H9 (cell line): ENCODE data around the gene NCBP2L. TPM values are rescaled to one million over a fixed set of nuclear protein-coding genes. Genes with fewer than 3 reads are reported as not detected.
"Not testable (repeated sequence)": the region's sequence is repeated elsewhere in the genome, so short reads cannot be mapped to it uniquely, and the experiment has no call there.

Experiments used
- DNase-seq: peaks from one replicate; pipeline ENCODE4 v3.0.0-alpha.2; 2017
- H2AFZ ChIP-seq: one replicate; pipeline ENCODE4 v1.6.1; 2013; ENCODE audit warnings: mild to moderate bottlenecking, low read length, control low read depth, moderate library complexity
- H2AK5ac ChIP-seq: 2 replicates; pipeline ENCODE4 v1.6.1; 2013; ENCODE audit warnings: low read length, control low read depth, mixed read lengths; ENCODE audit not compliant: insufficient read length
- H2BK120ac ChIP-seq: one replicate; pipeline ENCODE4 v1.6.1; 2013; ENCODE audit warnings: low read depth, mild to moderate bottlenecking, low read length, control low read depth, inconsistent platforms; ENCODE audit not compliant: poor library complexity, severe bottlenecking
- H2BK12ac ChIP-seq: 2 replicates; pipeline ENCODE4 v1.6.1; 2013; ENCODE audit warnings: low read length, control low read depth, mixed read lengths, low read depth; ENCODE audit not compliant: insufficient read length
- H2BK15ac ChIP-seq: 2 replicates; pipeline ENCODE4 v1.6.1; 2013; ENCODE audit warnings: low read depth, low read length, control low read depth
- H2BK20ac ChIP-seq: one replicate; pipeline ENCODE4 v1.6.1; 2013; ENCODE audit warnings: low read depth, mild to moderate bottlenecking, low read length, control low read depth, inconsistent platforms; ENCODE audit not compliant: poor library complexity, severe bottlenecking
- H2BK5ac ChIP-seq: 2 replicates; pipeline ENCODE4 v1.6.1; 2013; ENCODE audit warnings: low read length, control low read depth, mixed read lengths; ENCODE audit not compliant: insufficient read length
- H3K14ac ChIP-seq: 2 replicates; pipeline ENCODE4 v1.6.1; 2013; ENCODE audit warnings: low read length, control low read depth; ENCODE audit not compliant: insufficient read depth
- H3K18ac ChIP-seq: 2 replicates; pipeline ENCODE4 v1.6.1; 2013; ENCODE audit warnings: low read depth, mild to moderate bottlenecking, mixed read lengths, low read length, control low read depth; ENCODE audit not compliant: insufficient read length
- H3K23ac ChIP-seq: 2 replicates; pipeline ENCODE4 v1.6.1; 2013; ENCODE audit warnings: low read length, control low read depth, mixed read lengths, low read depth; ENCODE audit not compliant: insufficient read length
- H3K23me2 ChIP-seq: 2 replicates; pipeline ENCODE4 v1.6.1; 2013; ENCODE audit warnings: low read depth, mild to moderate bottlenecking, mixed read lengths, low read length, control low read depth; ENCODE audit not compliant: insufficient read length, poor library complexity, severe bottlenecking
- H3K27ac ChIP-seq: 2 replicates; pipeline ENCODE4 v1.5.1; 2013; ENCODE audit warnings: low read length, control low read depth, mixed read lengths, low read depth; ENCODE audit not compliant: insufficient read length
- H3K27me3 ChIP-seq: 2 replicates; pipeline ENCODE4 v1.6.1; 2013; ENCODE audit warnings: low read length, control low read depth, inconsistent platforms; ENCODE audit not compliant: insufficient read depth
- H3K4ac ChIP-seq: 2 replicates; pipeline ENCODE4 v1.6.1; 2013; ENCODE audit warnings: low read depth, mild to moderate bottlenecking, control low read depth, inconsistent platforms, low read length, moderate library complexity
- H3K4me1 ChIP-seq: 2 replicates; pipeline ENCODE4 v1.6.1; 2013; ENCODE audit warnings: low read length, control low read depth, inconsistent platforms; ENCODE audit not compliant: insufficient read depth
- H3K4me2 ChIP-seq: 2 replicates; pipeline ENCODE4 v1.6.1; 2013; ENCODE audit warnings: low read length, control low read depth, mixed read lengths; ENCODE audit not compliant: insufficient read length, insufficient read depth
- H3K56ac ChIP-seq: 2 replicates; pipeline ENCODE4 v1.6.1; 2013; ENCODE audit warnings: low read depth, mild to moderate bottlenecking, mixed read lengths, low read length, control low read depth; ENCODE audit not compliant: insufficient read length
- H3K79me1 ChIP-seq: 2 replicates; pipeline ENCODE4 v1.6.1; 2013; ENCODE audit warnings: low read depth, mild to moderate bottlenecking, moderate library complexity, low read length, control low read depth, inconsistent platforms; ENCODE audit not compliant: insufficient read depth, poor library complexity, severe bottlenecking
- H3K79me2 ChIP-seq: 2 replicates; pipeline ENCODE4 v1.6.1; 2013; ENCODE audit warnings: low read length, control low read depth, inconsistent platforms; ENCODE audit not compliant: insufficient read depth
- H3K9ac ChIP-seq: 2 replicates; pipeline ENCODE4 v1.6.1; 2013; ENCODE audit warnings: low read length, control low read depth, mixed read lengths; ENCODE audit not compliant: insufficient read length; ENCODE audit errors: extremely low read depth
- H3K9me3 ChIP-seq: one replicate; pipeline ENCODE4 v1.6.1; 2013; ENCODE audit warnings: low read depth, low read length, inconsistent platforms; ENCODE audit not compliant: control insufficient read depth
- H3T11ph ChIP-seq: one replicate; pipeline ENCODE4 v1.6.1; 2013; ENCODE audit warnings: mild to moderate bottlenecking, low read length, control low read depth, inconsistent platforms
- H4K20me1 ChIP-seq: one replicate; pipeline ENCODE4 v1.6.1; 2013; ENCODE audit not compliant: control insufficient read depth, insufficient read length, insufficient read depth
- H4K5ac ChIP-seq: 2 replicates; pipeline ENCODE4 v1.6.1; 2013; ENCODE audit warnings: low read depth, mild to moderate bottlenecking, mixed read lengths, low read length, control low read depth; ENCODE audit not compliant: insufficient read length
- H4K8ac ChIP-seq: replicated peaks from 2 replicates; pipeline ENCODE4 v1.6.1; 2013; ENCODE audit warnings: low read length, control low read depth, mixed read lengths, low read depth; ENCODE audit not compliant: insufficient read length
- H4K91ac ChIP-seq: 2 replicates; pipeline ENCODE4 v1.6.1; 2013; ENCODE audit warnings: low read depth, mild to moderate bottlenecking, moderate library complexity, mixed read lengths, low read length, control low read depth; ENCODE audit not compliant: insufficient read length
- H3K27ac Mint-ChIP-seq, 3 experiments: 2 replicates in 2 of 3; 3 replicates in 1 of 3; pipeline ENCODE4 v1.8.0; 2020 to 2021; ENCODE audit warnings: mixed read lengths in 3 of 3, mild to moderate bottlenecking in 1 of 3, moderate library complexity in 1 of 3
- H3K27me3 Mint-ChIP-seq: 2 replicates; pipeline ENCODE4 v1.8.0; 2021; ENCODE audit warnings: low read depth, mild to moderate bottlenecking, moderate library complexity, mixed read lengths
- H3K36me3 Mint-ChIP-seq, 3 experiments: 2 replicates in 2 of 3; 3 replicates in 1 of 3; pipeline ENCODE4 v1.8.0; 2020 to 2021; ENCODE audit warnings: low read depth in 3 of 3, mixed read lengths in 3 of 3; ENCODE audit not compliant: insufficient read depth in 1 of 3
- H3K4me1 Mint-ChIP-seq, 2 experiments: 2 replicates each; pipeline ENCODE4 v1.8.0; 2020; ENCODE audit warnings: mixed read lengths in 2 of 2
- H3K4me3 Mint-ChIP-seq, 2 experiments: 2 replicates in 1 of 2; 3 replicates in 1 of 2; pipeline ENCODE4 v1.8.0; 2020 to 2021; ENCODE audit warnings: mild to moderate bottlenecking in 2 of 2, mixed read lengths in 2 of 2, moderate library complexity in 1 of 2
- H3K9me3 Mint-ChIP-seq, 2 experiments: 2 replicates in 1 of 2; 3 replicates in 1 of 2; pipeline ENCODE4 v1.8.0; 2020; ENCODE audit warnings: mild to moderate bottlenecking in 2 of 2, mixed read lengths in 2 of 2, moderate library complexity in 1 of 2
- WGBS: extraction: QIAGEN DNeasy Blood & Tissue Kit; methylation state at CpG from one replicate; pipeline ENCODE4 v1.1.7; 2013; ENCODE audit warnings: missing lambda C conversion rate, low lambda C conversion rate, mixed read lengths; ENCODE audit not compliant: insufficient read length; ENCODE audit errors: extremely low coverage; 5-methylcytosine and 5-hydroxymethylcytosine counted together
- total RNA-seq: library from RNA; stranded (reverse); gene quantifications from 2 replicates; pipeline ENCODE4 v1.2.1, GENCODE V29; 2021
- TF ChIP-seq, protein P1 (sequence below): fragments of 200-600 bp; sonication (generic); conservative IDR thresholded peaks from 3 replicates; pipeline ENCODE4 v1.8.0; 2021; ENCODE audit warnings: antibody characterized with exemption, mild to moderate bottlenecking

NCBP2L gene
- total RNA-seq, 1 experiment from 2014 or later = not detected

DNA sequence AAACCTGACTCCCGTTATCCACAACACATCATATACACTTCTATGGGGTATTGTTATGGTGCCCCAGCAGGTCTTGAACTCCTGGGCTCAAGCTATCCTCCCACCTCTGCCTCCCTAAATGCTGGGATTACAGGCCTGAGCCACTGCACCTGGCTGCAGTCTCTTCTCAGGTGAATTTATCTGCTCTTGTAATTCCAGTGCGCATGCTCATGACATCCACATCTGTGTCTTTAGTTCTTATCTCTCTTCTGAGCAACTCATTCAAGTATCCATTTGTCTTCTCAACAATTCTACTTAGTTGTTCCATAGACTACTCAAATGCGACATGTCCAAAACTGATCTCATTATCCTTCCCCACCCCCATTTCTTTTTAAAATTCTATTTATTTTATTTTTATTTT, 27.6 kb downstream of the NCBP2L start:
- Histone ChIP-seq H2BK12ac (no peak overlapping the region), H2BK5ac (no peak overlapping the region), H2AFZ (no peak overlapping the region), H3K56ac (no peak overlapping the region), H2BK120ac (no peak overlapping the region), H2BK20ac (no peak overlapping the region), H3K9ac (no peak overlapping the region), H3K23me2 (no peaks in the 10 kb centered on the region), H4K8ac (no peak overlapping the region), H3K9me3 (no peaks in the 10 kb centered on the region), H4K91ac (no peak overlapping the region), H2BK15ac (no peak overlapping the region), H3K23ac (no peak overlapping the region), H3K79me1 (no peaks in the 10 kb centered on the region), H3K4me1 (no peaks in the 10 kb centered on the region), H4K20me1 (no peaks in the 10 kb centered on the region), H3K4ac (no peak overlapping the region), H3K18ac (no peak overlapping the region), H3T11ph (no peak overlapping the region), H4K5ac (no peak overlapping the region), H3K79me2 (no peaks in the 10 kb centered on the region), H3K27ac (no peak overlapping the region), H3K4me2 (no peak overlapping the region), H3K14ac (no peak overlapping the region), H2AK5ac (no peak overlapping the region), H3K27me3 (no peaks in the 10 kb centered on the region)
- Mint-ChIP-seq H3K27ac (no peak overlapping the region), H3K36me3 (peaks cover 0 to 4% (median 0%) of the 10 kb centered on the region in 3 experiments; a peak in 3 of 7 replicates), H3K9me3 (peaks cover 6 to 53% of the 10 kb centered on the region in 2 experiments), H3K4me3 (no peak overlapping the region), H3K4me1 (peaks cover 0 to 9% of the 10 kb centered on the region in 2 experiments; a peak in 1 of 4 replicates), H3K27me3 (peaks cover 14% of the 10 kb centered on the region)
- TF ChIP-seq, protein P1, sequence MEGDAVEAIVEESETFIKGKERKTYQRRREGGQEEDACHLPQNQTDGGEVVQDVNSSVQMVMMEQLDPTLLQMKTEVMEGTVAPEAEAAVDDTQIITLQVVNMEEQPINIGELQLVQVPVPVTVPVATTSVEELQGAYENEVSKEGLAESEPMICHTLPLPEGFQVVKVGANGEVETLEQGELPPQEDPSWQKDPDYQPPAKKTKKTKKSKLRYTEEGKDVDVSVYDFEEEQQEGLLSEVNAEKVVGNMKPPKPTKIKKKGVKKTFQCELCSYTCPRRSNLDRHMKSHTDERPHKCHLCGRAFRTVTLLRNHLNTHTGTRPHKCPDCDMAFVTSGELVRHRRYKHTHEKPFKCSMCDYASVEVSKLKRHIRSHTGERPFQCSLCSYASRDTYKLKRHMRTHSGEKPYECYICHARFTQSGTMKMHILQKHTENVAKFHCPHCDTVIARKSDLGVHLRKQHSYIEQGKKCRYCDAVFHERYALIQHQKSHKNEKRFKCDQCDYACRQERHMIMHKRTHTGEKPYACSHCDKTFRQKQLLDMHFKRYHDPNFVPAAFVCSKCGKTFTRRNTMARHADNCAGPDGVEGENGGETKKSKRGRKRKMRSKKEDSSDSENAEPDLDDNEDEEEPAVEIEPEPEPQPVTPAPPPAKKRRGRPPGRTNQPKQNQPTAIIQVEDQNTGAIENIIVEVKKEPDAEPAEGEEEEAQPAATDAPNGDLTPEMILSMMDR = no peak
- no peak for DNase-seq
- WGBS = 100% methylated on average over 1 of the region's 3 CpGs

GRCh38 chrX:107810053-107810452, 32.5 kb downstream of the NCBP2L start:
- not testable (repeated sequence) for H3K36me3 Mint-ChIP-seq, H3K4me2 ChIP-seq, H4K20me1 ChIP-seq, H3K56ac ChIP-seq, H2AK5ac ChIP-seq, H3K79me2 ChIP-seq, H3K27ac Mint-ChIP-seq, H4K8ac ChIP-seq, H3K4me3 Mint-ChIP-seq, H2BK5ac ChIP-seq, H2BK120ac ChIP-seq, H3K9me3 ChIP-seq, H3K27me3 Mint-ChIP-seq, H3K14ac ChIP-seq, H3K79me1 ChIP-seq, H3K4ac ChIP-seq, H3K4me1 ChIP-seq, H3K27ac ChIP-seq, H3K23me2 ChIP-seq, DNase-seq, H3K9ac ChIP-seq, H2BK20ac ChIP-seq, H3K27me3 ChIP-seq, H2BK12ac ChIP-seq, H3K23ac ChIP-seq, H3T11ph ChIP-seq, H3K18ac ChIP-seq, H2BK15ac ChIP-seq, H4K5ac ChIP-seq, H2AFZ ChIP-seq, H3K4me1 Mint-ChIP-seq, H4K91ac ChIP-seq
- H3K9me3 Mint-ChIP-seq = peaks cover 0 to 33% of the 10 kb centered on the region in 2 experiments; a peak in 2 of 5 replicates
- no CpG with 5 or more reads among the region's 10 CpGs for WGBS
